Measurements from ENCODE around the gene ABCB9.

- TF ChIP-seq SP1 (IDR thresholded peaks at IDR 0.05; ENCODE audit: low read depth) = no peak
- TF ChIP-seq YY1 (IDR thresholded peaks at IDR 0.05; ENCODE audit: extremely low read depth, insufficient replicate concordance, low read depth, low read length) = no peak
- TF ChIP-seq CTCF (IDR thresholded peaks at IDR 0.05 in 2 of 3, conservative IDR thresholded peaks at IDR 0.05 in 1 of 3; ENCODE audit: borderline replicate concordance in 1 of 3, insufficient read depth in 1 of 3, low read depth in 2 of 3, low read length in 2 of 3) = no peak
- no peak for TF ChIP-seq POLR2A (IDR thresholded peaks at IDR 0.05; ENCODE audit: borderline replicate concordance, extremely low read depth, insufficient read depth, insufficient read length)
- no peak for TF ChIP-seq EZH2 (IDR thresholded peaks at IDR 0.05)
- TF ChIP-seq SIN3A (IDR thresholded peaks at IDR 0.05; ENCODE audit: low read depth) = no peak
- TF ChIP-seq POLR2AphosphoS5 (IDR thresholded peaks at IDR 0.05; ENCODE audit: low read depth, low read length) = no peak
- no peak for TF ChIP-seq ZNF274 (IDR thresholded peaks at IDR 0.05; ENCODE audit: low read depth, low read length)
Measured at GRCh38 chr12:122965321-122965751, 927 bp downstream of the ABCB9 start.

Data from HCT116 (cell line).